Hepatocyte (in vitro differentiated cells): ENCODE measurements around the gene TENM4. TPM values are rescaled to one million over a fixed set of nuclear protein-coding genes. Genes with fewer than 3 reads are reported as not detected.

Experiments used
- DNase-seq: peaks from one replicate; pipeline ENCODE4 v3.0.0-alpha.2; 2016; ENCODE audit warnings: low spot score
- H2AFZ ChIP-seq: fragments of 200-600 bp; sonication (generic); 2 replicates; pipeline ENCODE4 v1.6.0; 2016; ENCODE audit warnings: antibody characterized with exemption, mild to moderate bottlenecking
- H3K27ac ChIP-seq: fragments of 200-600 bp; sonication (generic); 2 replicates; pipeline ENCODE4 v1.5.1; 2016; ENCODE audit warnings: mild to moderate bottlenecking
- H3K27me3 ChIP-seq: fragments of 200-600 bp; sonication (generic); 2 replicates; pipeline ENCODE4 v1.6.1; 2016
- H3K36me3 ChIP-seq: fragments of 200-600 bp; sonication (generic); replicated peaks from 2 replicates; pipeline ENCODE4 v1.5.1; 2016; ENCODE audit warnings: low read depth; ENCODE audit not compliant: insufficient read depth
- H3K4me1 ChIP-seq: fragments of 200-600 bp; sonication (generic); 2 replicates; pipeline ENCODE4 v1.5.1; 2016; ENCODE audit warnings: mild to moderate bottlenecking, moderate library complexity; ENCODE audit not compliant: insufficient read depth
- H3K4me2 ChIP-seq: fragments of 200-600 bp; sonication (generic); 2 replicates; pipeline ENCODE4 v1.6.0; 2016
- H3K4me3 ChIP-seq: fragments of 200-600 bp; sonication (generic); 2 replicates; pipeline ENCODE4 v1.5.1; 2016; ENCODE audit warnings: mild to moderate bottlenecking
- H3K79me2 ChIP-seq: fragments of 200-600 bp; sonication (generic); 2 replicates; pipeline ENCODE4 v1.6.0; 2017; ENCODE audit warnings: mild to moderate bottlenecking
- H3K9me2 ChIP-seq: fragments of 200-600 bp; sonication (generic); replicated peaks from 2 replicates; pipeline ENCODE4 v1.6.0; 2017; ENCODE audit warnings: mild to moderate bottlenecking; ENCODE audit not compliant: insufficient read depth
- H3K9me3 ChIP-seq: fragments of 200-600 bp; sonication (generic); 2 replicates; pipeline ENCODE4 v1.5.1; 2016; ENCODE audit warnings: low read depth, mild to moderate bottlenecking
- H4K20me1 ChIP-seq: fragments of 200-600 bp; sonication (generic); 2 replicates; pipeline ENCODE4 v1.6.0; 2016; ENCODE audit warnings: mild to moderate bottlenecking; ENCODE audit not compliant: insufficient read depth, poor library complexity, severe bottlenecking
- CTCF ChIP-seq: fragments of 200-600 bp; sonication (generic); IDR thresholded peaks from 2 replicates; pipeline ENCODE4 v1.5.1; 2016; ENCODE audit warnings: antibody characterized with exemption, mild to moderate bottlenecking; ENCODE audit not compliant: poor library complexity
- EZH2 ChIP-seq: fragments of 200-600 bp; sonication (generic); IDR thresholded peaks from 2 replicates; pipeline ENCODE4 v1.6.1; 2016; ENCODE audit warnings: antibody characterized with exemption, mild to moderate bottlenecking, borderline replicate concordance
- EZH2phosphoT487 ChIP-seq: fragments of 200-600 bp; sonication (generic); IDR thresholded peaks from one replicate; pipeline ENCODE4 v1.6.1; 2018; ENCODE audit warnings: antibody characterized with exemption, mild to moderate bottlenecking, low read depth, moderate library complexity; ENCODE audit not compliant: unreplicated experiment, severe bottlenecking
- WGBS: methylation state at CpG from one replicate; pipeline ENCODE4 v1.1.6; 2016; ENCODE audit warnings: low lambda C conversion rate; ENCODE audit errors: missing lambda C conversion rate; 5-methylcytosine and 5-hydroxymethylcytosine counted together
- polyA plus RNA-seq: library from polyadenylated mRNA; unstranded; fragments of >200 nt; fragmentation: Nextera tagmentation; extraction: Ambion mirVana; gene quantifications from 2 replicates; pipeline ENCODE4 v1.2.1, GENCODE V29; 2016
- total RNA-seq: library from RNA; depleted of rRNA; stranded (reverse); fragments of >200 nt; gene quantifications from 2 replicates; pipeline ENCODE4 v1.2.3, GENCODE V29; 2014

The TENM4 gene
- total and polyA plus RNA-seq, 2 experiments from 2014 or later: 18.4 to 18.7 TPM

DNA sequence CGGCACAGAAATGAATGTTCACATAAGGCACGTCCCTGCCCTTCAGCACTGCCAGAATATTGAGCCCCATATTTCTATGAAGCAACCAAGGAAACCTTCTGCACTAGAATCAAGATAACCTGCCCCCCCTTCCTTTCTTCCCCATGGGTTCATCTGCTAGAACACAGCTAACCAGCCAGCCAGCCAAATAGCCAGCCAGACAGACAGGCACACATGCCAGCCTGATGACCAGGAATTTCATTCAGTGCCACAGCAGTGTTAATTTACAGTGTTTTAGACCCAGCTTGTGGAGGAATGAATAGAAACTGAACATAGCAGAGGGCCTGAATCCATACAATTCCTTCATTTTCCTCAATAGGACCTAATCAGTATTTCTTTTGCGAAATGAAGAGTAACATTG lies 57.0 kb downstream of the TENM4 start:
- no peaks in the 10 kb centered on the region for H3K9me2 ChIP-seq
- DNase-seq: no peak
- no peak overlapping the region for H2AFZ ChIP-seq
- H3K4me3 ChIP-seq: no peak overlapping the region
- no peak overlapping the region for H3K27ac ChIP-seq
- TF ChIP-seq EZH2phosphoT487 (no peak), CTCF (no peak), EZH2 (no peak)
- H3K9me3 ChIP-seq: no peaks in the 10 kb centered on the region
- H3K36me3 ChIP-seq: no peaks in the 10 kb centered on the region
- H3K4me2 ChIP-seq: no peak overlapping the region
- no peaks in the 10 kb centered on the region for H3K27me3 ChIP-seq
- H4K20me1 ChIP-seq: no peaks in the 10 kb centered on the region
- H3K79me2 ChIP-seq: no peaks in the 10 kb centered on the region
- WGBS: 86% methylated on average over 3 of the region's 3 CpGs
- no peaks in the 10 kb centered on the region for H3K4me1 ChIP-seq

DNA sequence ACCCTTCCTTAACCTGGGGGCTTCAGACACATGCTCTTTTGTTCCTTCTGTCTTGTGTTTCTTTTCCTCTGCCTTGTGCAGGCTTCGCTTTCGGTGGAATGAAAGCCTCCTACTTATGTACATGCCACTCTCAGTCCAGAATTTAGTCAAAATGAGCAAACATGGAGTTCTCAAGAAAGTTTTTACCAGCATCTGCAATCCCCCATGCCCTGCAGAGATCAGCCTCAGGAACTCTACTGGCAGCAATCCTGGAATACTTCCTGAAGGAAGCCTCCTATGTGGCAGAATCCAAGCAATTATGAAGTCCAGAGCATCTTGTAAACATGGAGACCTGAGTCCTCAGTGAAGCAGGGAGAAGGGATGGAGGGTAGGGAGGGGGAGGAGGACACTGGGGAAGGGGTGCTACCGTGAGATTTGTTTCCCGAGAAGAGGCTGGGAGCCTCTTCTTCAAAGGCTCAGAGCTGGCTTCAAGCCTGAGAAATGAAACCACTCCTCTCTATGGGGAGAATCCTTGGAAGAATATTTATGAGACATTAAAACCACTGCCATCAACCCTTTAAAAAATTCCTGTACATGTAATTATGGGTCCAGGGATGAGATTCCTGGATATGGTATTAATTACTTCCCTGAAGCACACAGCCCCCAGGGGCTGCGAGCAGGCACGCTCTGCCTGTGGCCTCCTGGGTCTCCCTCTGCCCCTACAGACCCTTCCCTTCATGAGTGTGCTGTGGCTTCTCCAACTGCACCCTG lies 58.4 kb downstream of the TENM4 start:
- Histone ChIP-seq H2AFZ (no peak overlapping the region), H3K9me3 (no peaks in the 10 kb centered on the region), H3K9me2 (no peaks in the 10 kb centered on the region), H3K79me2 (no peaks in the 10 kb centered on the region), H3K4me1 (no peaks in the 10 kb centered on the region), H3K36me3 (no peaks in the 10 kb centered on the region), H3K27ac (no peak overlapping the region), H4K20me1 (no peaks in the 10 kb centered on the region), H3K27me3 (no peaks in the 10 kb centered on the region), H3K4me2 (no peak overlapping the region), H3K4me3 (no peak overlapping the region)
- WGBS: 61% methylated on average over 6 of the region's 6 CpGs
- DNase-seq: no peak
- TF ChIP-seq EZH2: no peak
- TF ChIP-seq EZH2phosphoT487: no peak
- no peak for TF ChIP-seq CTCF

DNA sequence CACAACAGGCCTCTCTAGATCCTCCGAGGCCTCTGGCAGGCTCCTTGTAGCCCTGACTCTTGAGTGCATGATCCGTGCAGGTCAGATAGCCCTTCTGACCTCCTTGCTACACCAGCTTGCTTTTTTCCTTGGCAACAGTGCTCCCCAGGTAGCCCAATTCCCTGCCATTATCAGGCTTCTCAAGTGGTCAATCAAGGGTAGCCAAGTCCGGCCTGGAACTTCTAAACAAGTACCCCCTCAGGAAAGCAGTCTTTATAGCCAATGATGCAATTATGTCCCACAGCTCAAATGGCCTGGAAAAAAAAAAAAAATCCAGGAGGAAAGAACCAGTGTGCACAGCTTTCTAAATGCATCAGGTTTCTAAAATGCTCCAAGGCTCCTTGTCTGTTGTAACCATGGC lies 59.8 kb downstream of the TENM4 start:
- Histone ChIP-seq H3K79me2 (no peaks in the 10 kb centered on the region), H3K9me3 (no peaks in the 10 kb centered on the region), H2AFZ (no peak overlapping the region), H3K36me3 (no peaks in the 10 kb centered on the region), H3K27ac (no peak overlapping the region), H3K4me3 (no peak overlapping the region), H3K4me1 (no peaks in the 10 kb centered on the region), H4K20me1 (no peaks in the 10 kb centered on the region), H3K4me2 (no peak overlapping the region), H3K27me3 (no peaks in the 10 kb centered on the region), H3K9me2 (no peaks in the 10 kb centered on the region)
- WGBS: 66% methylated on average over 3 of the region's 3 CpGs
- no peak for DNase-seq
- TF ChIP-seq EZH2: no peak

- Histone ChIP-seq H3K27me3 (no peaks in the 10 kb centered on the region), H3K4me1 (no peaks in the 10 kb centered on the region), H3K9me3 (no peaks in the 10 kb centered on the region), H2AFZ (no peak overlapping the region), H3K4me2 (no peak overlapping the region), H3K4me3 (no peak overlapping the region), H3K36me3 (no peaks in the 10 kb centered on the region), H4K20me1 (no peaks in the 10 kb centered on the region), H3K79me2 (no peaks in the 10 kb centered on the region), H3K27ac (no peak overlapping the region), H3K9me2 (no peaks in the 10 kb centered on the region)
- 87% methylated on average over 2 of the region's 2 CpGs for WGBS
- DNase-seq: no peak
- TF ChIP-seq EZH2 (no peak), EZH2phosphoT487 (no peak), CTCF (no peak)
These were observed 63.4 kb downstream of the TENM4 start for GRCh38 chr11:79377406-79377805.
